ENCODE results near the gene SRCAP.

SRCAP gene

DNA sequence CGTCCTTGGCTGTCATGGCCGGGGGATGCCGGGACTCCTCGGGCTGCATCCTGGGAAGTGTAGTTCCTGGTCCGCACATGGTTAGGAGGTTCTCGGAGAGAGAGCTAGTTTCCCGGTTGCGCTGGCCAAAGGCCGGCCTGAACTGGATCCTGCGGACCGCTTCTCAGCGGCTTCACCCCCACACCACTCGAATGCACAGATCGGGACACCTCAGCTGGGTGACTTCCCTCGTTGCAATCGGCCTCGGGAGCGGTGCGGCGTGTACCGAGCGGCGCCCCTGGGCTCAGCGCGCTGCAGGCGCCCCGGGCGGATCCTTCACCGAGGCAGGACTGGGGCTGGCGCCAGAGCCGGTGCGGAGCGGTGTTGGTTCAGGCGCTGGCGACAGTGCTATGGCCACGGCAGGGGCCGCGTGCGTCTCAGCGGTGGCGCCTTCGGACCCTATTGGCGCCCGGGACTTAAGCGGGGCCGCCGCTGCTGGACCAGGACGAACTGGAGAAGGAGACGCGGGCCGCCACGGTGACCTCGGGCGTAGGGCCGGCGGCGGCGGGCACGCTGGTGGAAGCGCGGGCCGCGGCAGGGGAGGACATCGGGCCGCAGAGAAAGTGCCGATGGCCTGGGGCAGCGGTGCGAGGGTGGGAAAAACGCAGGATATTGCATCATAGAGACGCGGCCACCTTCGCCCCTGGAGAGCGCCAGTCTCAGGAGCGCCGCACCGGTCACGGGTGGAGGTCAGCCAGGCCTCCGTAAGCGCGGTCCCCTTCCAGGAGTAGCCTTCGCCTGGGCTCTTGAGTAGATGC is 76.6 kb downstream of the SRCAP start:
- H3K36me3 ChIP-seq (ENCODE audit: insufficient read depth, low read length) = peaks cover 34% of the 10 kb centered on the region; the same call in 1 of the 2 replicates
- no peak overlapping the region for H3K4me2 ChIP-seq (ENCODE audit: low read depth, low read length, poor library complexity, severe bottlenecking)
- H2AFZ ChIP-seq (ENCODE audit: low read length) = no peak overlapping the region

DNA sequence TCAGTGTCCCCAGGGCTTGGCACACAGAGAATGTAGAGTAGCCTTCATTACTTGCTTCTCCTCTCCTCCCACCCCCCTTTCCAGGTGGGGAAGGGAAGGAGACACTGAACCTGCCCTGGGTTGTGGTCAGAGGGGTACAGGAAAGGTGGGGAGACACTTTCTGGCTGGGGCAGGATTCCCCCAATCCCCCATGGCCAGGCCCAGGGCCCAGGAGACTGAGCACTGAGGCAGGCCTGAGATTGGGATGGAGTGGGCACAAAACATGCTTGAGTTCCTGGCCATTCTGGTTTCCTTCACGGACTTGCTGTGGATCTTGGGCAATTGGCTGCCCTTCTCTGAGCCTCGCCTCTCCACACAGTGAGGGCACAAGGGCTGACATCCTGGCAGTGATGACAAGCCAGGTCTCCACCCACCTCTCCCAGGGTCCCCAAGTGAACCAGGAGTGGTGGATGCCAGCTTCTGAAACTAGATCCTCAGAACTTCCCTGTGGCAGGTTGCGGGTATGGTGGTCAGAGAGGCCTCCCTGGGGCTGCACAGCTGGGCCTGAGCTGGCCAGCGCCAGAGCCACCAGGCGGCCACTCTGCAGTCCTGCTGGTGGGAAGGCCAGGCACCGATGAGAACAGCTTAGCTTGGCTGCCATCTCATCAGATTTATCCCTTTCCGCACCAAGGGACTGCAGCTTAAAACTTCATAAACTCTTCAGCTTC is 78.8 kb downstream of the SRCAP start:
- Histone ChIP-seq H3K36me3 (ENCODE audit: insufficient read depth, low read length) (peaks cover 21% of the 10 kb centered on the region; the same call in 1 of the 2 replicates), H4K20me1 (ENCODE audit: insufficient read depth, low read length, poor library complexity, severe bottlenecking) (no peaks in the 10 kb centered on the region), H3K4me2 (ENCODE audit: low read depth, low read length, poor library complexity, severe bottlenecking) (no peak overlapping the region), H3K79me2 (ENCODE audit: insufficient read depth, low read length) (no peaks in the 10 kb centered on the region), H3K4me1 (ENCODE audit: insufficient read depth, low read length, poor library complexity, severe bottlenecking) (no peaks in the 10 kb centered on the region), H3K4me3 (ENCODE audit: low read length, poor library complexity, severe bottlenecking) (no peak overlapping the region), H3K27me3 (ENCODE audit: insufficient read depth, low read length, poor library complexity, severe bottlenecking) (no peaks in the 10 kb centered on the region), H3F3A (ENCODE audit: low read depth) (no peaks in the 10 kb centered on the region), H3K9me3 (ENCODE audit: insufficient read depth, low read depth, low read length) (no peaks in the 10 kb centered on the region), H3K9ac (ENCODE audit: low read depth, low read length, poor library complexity, severe bottlenecking) (no peak overlapping the region), H3K9me2 (replicated peaks; ENCODE audit: low read depth, low read length) (no peaks in the 10 kb centered on the region), H2AFZ (ENCODE audit: low read length) (no peak overlapping the region)
- no peak for TF ChIP-seq EZH2phosphoT487 (IDR thresholded peaks at IDR 0.05; ENCODE audit: borderline replicate concordance)
- TF ChIP-seq, protein P1, sequence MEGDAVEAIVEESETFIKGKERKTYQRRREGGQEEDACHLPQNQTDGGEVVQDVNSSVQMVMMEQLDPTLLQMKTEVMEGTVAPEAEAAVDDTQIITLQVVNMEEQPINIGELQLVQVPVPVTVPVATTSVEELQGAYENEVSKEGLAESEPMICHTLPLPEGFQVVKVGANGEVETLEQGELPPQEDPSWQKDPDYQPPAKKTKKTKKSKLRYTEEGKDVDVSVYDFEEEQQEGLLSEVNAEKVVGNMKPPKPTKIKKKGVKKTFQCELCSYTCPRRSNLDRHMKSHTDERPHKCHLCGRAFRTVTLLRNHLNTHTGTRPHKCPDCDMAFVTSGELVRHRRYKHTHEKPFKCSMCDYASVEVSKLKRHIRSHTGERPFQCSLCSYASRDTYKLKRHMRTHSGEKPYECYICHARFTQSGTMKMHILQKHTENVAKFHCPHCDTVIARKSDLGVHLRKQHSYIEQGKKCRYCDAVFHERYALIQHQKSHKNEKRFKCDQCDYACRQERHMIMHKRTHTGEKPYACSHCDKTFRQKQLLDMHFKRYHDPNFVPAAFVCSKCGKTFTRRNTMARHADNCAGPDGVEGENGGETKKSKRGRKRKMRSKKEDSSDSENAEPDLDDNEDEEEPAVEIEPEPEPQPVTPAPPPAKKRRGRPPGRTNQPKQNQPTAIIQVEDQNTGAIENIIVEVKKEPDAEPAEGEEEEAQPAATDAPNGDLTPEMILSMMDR (conservative IDR thresholded peaks at IDR 0.05; ENCODE audit: low read length) = no peak

More for the DNA sequence above, 76.6 kb downstream of the SRCAP start:
- Histone ChIP-seq H3K4me3 (ENCODE audit: low read length, poor library complexity, severe bottlenecking) (no peak overlapping the region), H3K9me3 (ENCODE audit: insufficient read depth, low read depth, low read length) (no peaks in the 10 kb centered on the region), H4K20me1 (ENCODE audit: insufficient read depth, low read length, poor library complexity, severe bottlenecking) (no peaks in the 10 kb centered on the region), H3K79me2 (ENCODE audit: insufficient read depth, low read length) (no peaks in the 10 kb centered on the region), H3K4me1 (ENCODE audit: insufficient read depth, low read length, poor library complexity, severe bottlenecking) (no peaks in the 10 kb centered on the region), H3K9ac (ENCODE audit: low read depth, low read length, poor library complexity, severe bottlenecking) (no peak overlapping the region), H3K9me2 (replicated peaks; ENCODE audit: low read depth, low read length) (no peaks in the 10 kb centered on the region), H3F3A (ENCODE audit: low read depth) (no peaks in the 10 kb centered on the region), H3K27me3 (ENCODE audit: insufficient read depth, low read length, poor library complexity, severe bottlenecking) (no peaks in the 10 kb centered on the region)
- TF ChIP-seq, protein P1 (conservative IDR thresholded peaks at IDR 0.05; ENCODE audit: low read length) = no peak
- TF ChIP-seq EZH2phosphoT487 (IDR thresholded peaks at IDR 0.05; ENCODE audit: borderline replicate concordance) = no peak

DNA sequence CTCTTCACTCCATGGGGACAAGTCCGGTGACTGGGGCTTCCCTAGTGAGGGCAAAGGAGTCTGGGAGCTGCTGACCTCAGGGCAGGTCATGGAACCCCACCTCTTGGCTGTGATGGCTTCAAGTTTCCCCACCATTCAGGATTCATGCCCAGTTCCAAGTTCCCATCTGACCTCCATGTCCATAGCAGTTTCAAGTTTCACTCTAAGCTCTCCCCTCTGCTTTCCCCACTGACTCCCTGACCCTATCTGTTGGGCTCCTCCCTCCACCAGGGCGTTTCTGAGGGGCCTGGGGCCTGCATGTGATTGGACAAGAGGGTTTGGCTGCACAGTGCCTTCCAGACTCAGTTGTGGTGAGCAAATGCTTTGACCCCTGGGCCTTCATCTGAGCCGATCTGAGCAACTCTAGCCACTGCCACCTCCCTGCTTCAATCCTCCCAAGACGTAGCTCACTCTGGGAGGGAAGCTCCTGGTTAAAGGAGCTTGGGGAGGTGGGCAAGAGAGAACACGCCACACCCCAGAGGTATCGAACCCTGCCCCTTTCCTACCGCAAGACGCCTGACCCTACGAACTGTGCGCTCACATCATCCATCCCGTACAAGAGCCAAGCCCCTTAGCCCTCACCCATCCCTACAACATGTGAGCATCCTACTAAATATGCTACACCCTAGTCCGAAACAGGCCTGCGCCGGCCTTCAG is 79.7 kb downstream of the SRCAP start:
- H3K79me2 ChIP-seq (ENCODE audit: insufficient read depth, low read length) = no peaks in the 10 kb centered on the region
- no peak overlapping the region for H3K4me2 ChIP-seq (ENCODE audit: low read depth, low read length, poor library complexity, severe bottlenecking)
- TF ChIP-seq, protein P1 (conservative IDR thresholded peaks at IDR 0.05; ENCODE audit: low read length) = no peak
- TF ChIP-seq EZH2phosphoT487 (IDR thresholded peaks at IDR 0.05; ENCODE audit: borderline replicate concordance) = no peak
- no peak overlapping the region for H3K9ac ChIP-seq (ENCODE audit: low read depth, low read length, poor library complexity, severe bottlenecking)
- no peak overlapping the region for H2AFZ ChIP-seq (ENCODE audit: low read length)
- peaks cover 23% of the 10 kb centered on the region; the same call in 1 of the 2 replicates for H3K36me3 ChIP-seq (ENCODE audit: insufficient read depth, low read length)
- no peaks in the 10 kb centered on the region for H3K27me3 ChIP-seq (ENCODE audit: insufficient read depth, low read length, poor library complexity, severe bottlenecking)
- no peaks in the 10 kb centered on the region for H4K20me1 ChIP-seq (ENCODE audit: insufficient read depth, low read length, poor library complexity, severe bottlenecking)
- H3K4me1 ChIP-seq (ENCODE audit: insufficient read depth, low read length, poor library complexity, severe bottlenecking) = no peaks in the 10 kb centered on the region
- no peaks in the 10 kb centered on the region for H3F3A ChIP-seq (ENCODE audit: low read depth)
- H3K4me3 ChIP-seq (ENCODE audit: low read length, poor library complexity, severe bottlenecking) = no peak overlapping the region
- no peaks in the 10 kb centered on the region for H3K9me3 ChIP-seq (ENCODE audit: insufficient read depth, low read depth, low read length)
- H3K9me2 ChIP-seq (replicated peaks; ENCODE audit: low read depth, low read length) = no peaks in the 10 kb centered on the region

Measured in Loucy (cell line).